ENCODE results near the gene RCAN3. TPM values are rescaled to one million over a fixed set of nuclear protein-coding genes. Genes with fewer than 3 reads are reported as not detected.

RCAN3 gene
- total and polyA plus RNA-seq, 2 of the 13 experiments (the other 11 are each of a cell fraction or from before 2014, with no cell fraction given), result 12.2 to 13.3 TPM

DNA sequence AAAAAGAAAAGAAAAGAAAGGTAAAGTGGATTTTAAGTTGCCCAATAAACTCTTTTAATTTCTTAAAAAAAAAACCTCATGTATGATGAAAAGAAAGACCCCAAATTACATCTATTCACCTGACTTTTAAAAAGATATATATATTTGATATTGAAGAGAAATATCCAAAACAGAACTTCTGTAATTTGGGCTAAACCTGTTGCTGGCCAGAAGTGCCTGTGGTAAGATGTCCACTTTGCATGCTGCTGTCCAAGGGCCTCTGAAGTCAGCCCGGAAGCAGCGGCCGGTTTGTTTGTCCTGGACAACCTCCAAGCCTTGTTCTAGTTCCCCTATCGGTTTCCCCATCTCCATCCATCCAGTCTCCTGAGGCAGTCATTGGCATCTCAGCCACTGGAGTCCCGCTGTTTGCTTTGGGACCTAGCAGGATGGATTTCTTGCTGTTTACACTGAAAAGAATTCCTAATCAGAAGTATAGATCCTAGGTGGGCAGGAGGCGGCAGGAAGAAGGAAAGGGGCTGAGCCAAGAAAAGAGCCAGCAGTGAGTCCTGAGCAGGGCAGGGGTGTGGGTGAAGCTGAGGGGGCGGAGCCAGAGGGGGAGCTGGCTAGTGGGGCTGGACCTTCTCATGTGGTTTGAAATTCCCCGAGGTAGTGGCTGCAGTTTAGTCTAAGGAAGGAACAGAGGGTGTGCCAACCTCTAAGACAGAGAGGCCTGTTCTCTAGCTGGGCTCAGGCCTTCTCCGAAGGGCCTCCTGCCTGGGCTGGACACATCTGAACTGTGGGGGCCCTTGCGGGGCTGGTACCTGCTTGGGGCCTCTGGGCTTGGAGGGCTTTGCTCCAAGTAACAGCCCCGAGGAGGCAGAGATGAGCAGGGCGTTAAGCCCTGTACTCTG, 56.5 kb downstream of the RCAN3 start (continued):
- TF ChIP-seq, protein P1, sequence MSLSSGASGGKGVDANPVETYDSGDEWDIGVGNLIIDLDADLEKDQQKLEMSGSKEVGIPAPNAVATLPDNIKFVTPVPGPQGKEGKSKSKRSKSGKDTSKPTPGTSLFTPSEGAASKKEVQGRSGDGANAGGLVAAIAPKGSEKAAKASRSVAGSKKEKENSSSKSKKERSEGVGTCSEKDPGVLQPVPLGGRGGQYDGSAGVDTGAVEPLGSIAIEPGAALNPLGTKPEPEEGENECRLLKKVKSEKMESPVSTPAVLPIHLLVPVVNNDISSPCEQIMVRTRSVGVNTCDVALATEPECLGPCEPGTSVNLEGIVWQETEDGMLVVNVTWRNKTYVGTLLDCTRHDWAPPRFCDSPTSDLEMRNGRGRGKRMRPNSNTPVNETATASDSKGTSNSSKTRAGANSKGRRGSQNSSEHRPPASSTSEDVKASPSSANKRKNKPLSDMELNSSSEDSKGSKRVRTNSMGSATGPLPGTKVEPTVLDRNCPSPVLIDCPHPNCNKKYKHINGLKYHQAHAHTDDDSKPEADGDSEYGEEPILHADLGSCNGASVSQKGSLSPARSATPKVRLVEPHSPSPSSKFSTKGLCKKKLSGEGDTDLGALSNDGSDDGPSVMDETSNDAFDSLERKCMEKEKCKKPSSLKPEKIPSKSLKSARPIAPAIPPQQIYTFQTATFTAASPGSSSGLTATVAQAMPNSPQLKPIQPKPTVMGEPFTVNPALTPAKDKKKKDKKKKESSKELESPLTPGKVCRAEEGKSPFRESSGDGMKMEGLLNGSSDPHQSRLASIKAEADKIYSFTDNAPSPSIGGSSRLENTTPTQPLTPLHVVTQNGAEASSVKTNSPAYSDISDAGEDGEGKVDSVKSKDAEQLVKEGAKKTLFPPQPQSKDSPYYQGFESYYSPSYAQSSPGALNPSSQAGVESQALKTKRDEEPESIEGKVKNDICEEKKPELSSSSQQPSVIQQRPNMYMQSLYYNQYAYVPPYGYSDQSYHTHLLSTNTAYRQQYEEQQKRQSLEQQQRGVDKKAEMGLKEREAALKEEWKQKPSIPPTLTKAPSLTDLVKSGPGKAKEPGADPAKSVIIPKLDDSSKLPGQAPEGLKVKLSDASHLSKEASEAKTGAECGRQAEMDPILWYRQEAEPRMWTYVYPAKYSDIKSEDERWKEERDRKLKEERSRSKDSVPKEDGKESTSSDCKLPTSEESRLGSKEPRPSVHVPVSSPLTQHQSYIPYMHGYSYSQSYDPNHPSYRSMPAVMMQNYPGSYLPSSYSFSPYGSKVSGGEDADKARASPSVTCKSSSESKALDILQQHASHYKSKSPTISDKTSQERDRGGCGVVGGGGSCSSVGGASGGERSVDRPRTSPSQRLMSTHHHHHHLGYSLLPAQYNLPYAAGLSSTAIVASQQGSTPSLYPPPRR (CRISPR knock-in tag; IDR thresholded peaks at IDR 0.05; ENCODE audit: borderline replicate concordance), result peak; percentile 39; the same call in 1 of the 2 replicates
- TF ChIP-seq GATAD2A (CRISPR knock-in tag; IDR thresholded peaks at IDR 0.05) (peak; percentile 89), ZNF230 (CRISPR knock-in tag; IDR thresholded peaks at IDR 0.05) (no peak), ZNF747 (CRISPR knock-in tag; IDR thresholded peaks at IDR 0.05; ENCODE audit: borderline replicate concordance) (no peak), GLI4 (CRISPR knock-in tag; IDR thresholded peaks at IDR 0.05; ENCODE audit: borderline replicate concordance) (no peak), ZNF672 (CRISPR knock-in tag; IDR thresholded peaks at IDR 0.05) (no peak), YEATS4 (CRISPR knock-in tag; IDR thresholded peaks at IDR 0.05; ENCODE audit: borderline replicate concordance) (peak; percentile 32; the same call in 1 of the 2 replicates), ZFP37 (CRISPR knock-in tag; IDR thresholded peaks at IDR 0.05; ENCODE audit: borderline replicate concordance) (no peak; the same call in 1 of the 2 replicates), ZNF234 (CRISPR knock-in tag; conservative IDR thresholded peaks at IDR 0.05) (no peak), ZFP41 (CRISPR knock-in tag; IDR thresholded peaks at IDR 0.05; ENCODE audit: borderline replicate concordance) (no peak), ZNF773 (CRISPR knock-in tag; IDR thresholded peaks at IDR 0.05; ENCODE audit: borderline replicate concordance) (no peak), SAFB2 (CRISPR knock-in tag; IDR thresholded peaks at IDR 0.05; ENCODE audit: borderline replicate concordance, low read depth) (no peak), JARID2 (CRISPR knock-in tag; IDR thresholded peaks at IDR 0.05; ENCODE audit: insufficient replicate concordance) (no peak), TAF15 (IDR thresholded peaks at IDR 0.05; ENCODE audit: low read depth, low read length, poor library complexity, severe bottlenecking) (no peak), PRMT3 (CRISPR knock-in tag; IDR thresholded peaks at IDR 0.05; ENCODE audit: borderline replicate concordance, low read depth) (no peak)
- TF ChIP-seq, protein P2, sequence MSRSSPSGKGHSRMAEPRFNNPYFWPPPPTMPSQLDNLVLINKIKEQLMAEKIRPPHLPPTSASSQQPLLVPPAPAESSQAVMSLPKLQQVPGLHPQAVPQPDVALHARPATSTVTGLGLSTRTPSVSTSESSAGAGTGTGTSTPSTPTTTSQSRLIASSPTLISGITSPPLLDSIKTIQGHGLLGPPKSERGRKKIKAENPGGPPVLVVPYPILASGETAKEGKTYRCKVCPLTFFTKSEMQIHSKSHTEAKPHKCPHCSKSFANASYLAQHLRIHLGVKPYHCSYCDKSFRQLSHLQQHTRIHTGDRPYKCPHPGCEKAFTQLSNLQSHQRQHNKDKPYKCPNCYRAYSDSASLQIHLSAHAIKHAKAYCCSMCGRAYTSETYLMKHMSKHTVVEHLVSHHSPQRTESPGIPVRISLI (CRISPR knock-in tag; IDR thresholded peaks at IDR 0.05; ENCODE audit: borderline replicate concordance), result no peak
- TF ChIP-seq, protein P3, sequence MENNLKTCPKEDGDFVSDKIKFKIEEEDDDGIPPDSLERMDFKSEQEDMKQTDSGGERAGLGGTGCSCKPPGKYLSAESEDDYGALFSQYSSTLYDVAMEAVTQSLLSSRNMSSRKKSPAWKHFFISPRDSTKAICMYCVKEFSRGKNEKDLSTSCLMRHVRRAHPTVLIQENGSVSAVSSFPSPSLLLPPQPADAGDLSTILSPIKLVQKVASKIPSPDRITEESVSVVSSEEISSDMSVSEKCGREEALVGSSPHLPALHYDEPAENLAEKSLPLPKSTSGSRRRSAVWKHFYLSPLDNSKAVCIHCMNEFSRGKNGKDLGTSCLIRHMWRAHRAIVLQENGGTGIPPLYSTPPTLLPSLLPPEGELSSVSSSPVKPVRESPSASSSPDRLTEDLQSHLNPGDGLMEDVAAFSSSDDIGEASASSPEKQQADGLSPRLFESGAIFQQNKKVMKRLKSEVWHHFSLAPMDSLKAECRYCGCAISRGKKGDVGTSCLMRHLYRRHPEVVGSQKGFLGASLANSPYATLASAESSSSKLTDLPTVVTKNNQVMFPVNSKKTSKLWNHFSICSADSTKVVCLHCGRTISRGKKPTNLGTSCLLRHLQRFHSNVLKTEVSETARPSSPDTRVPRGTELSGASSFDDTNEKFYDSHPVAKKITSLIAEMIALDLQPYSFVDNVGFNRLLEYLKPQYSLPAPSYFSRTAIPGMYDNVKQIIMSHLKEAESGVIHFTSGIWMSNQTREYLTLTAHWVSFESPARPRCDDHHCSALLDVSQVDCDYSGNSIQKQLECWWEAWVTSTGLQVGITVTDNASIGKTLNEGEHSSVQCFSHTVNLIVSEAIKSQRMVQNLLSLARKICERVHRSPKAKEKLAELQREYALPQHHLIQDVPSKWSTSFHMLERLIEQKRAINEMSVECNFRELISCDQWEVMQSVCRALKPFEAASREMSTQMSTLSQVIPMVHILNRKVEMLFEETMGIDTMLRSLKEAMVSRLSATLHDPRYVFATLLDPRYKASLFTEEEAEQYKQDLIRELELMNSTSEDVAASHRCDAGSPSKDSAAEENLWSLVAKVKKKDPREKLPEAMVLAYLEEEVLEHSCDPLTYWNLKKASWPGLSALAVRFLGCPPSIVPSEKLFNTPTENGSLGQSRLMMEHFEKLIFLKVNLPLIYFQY (CRISPR knock-in tag; IDR thresholded peaks at IDR 0.05; ENCODE audit: borderline replicate concordance), result no peak

Data from HepG2 (cell line).